ENCODE measurements around the gene CDKAL1. TPM values are rescaled to one million over a fixed set of nuclear protein-coding genes. Genes with fewer than 3 reads are reported as not detected.

Gene CDKAL1
- total and polyA plus RNA-seq, 4 donors, result 2.0 to 12.9 (median 6.7) TPM

GRCh38 chr6:20708367-20709124 lies 174.3 kb downstream of the CDKAL1 start:
- Histone ChIP-seq H3K27ac (ENCODE audit: low read depth in 1 of 2, low read length in 2 of 2) (no peak overlapping the region), H3K4me3 (ENCODE audit: low read depth in 1 of 3, low read length in 3 of 3) (no peak overlapping the region), H3K9me3 (ENCODE audit: control insufficient read depth in 4 of 4, low read length in 3 of 4) (no peaks in the 10 kb centered on the region), H3K9ac (ENCODE audit: low read depth in 1 of 2, low read length in 2 of 2) (no peak overlapping the region), H3K36me3 (ENCODE audit: control insufficient read depth in 4 of 4, insufficient read depth in 3 of 4, low read depth in 1 of 4, low read length in 3 of 4) (no peaks in the 10 kb centered on the region), H3K4me1 (ENCODE audit: control insufficient read depth in 4 of 4, insufficient read depth in 4 of 4, low read length in 3 of 4) (peaks cover 0 to 3% (median under 1%) of the 10 kb centered on the region in 4 donors), H3K27me3 (ENCODE audit: control insufficient read depth in 4 of 4, insufficient read depth in 4 of 4, low read length in 3 of 4) (no peaks in the 10 kb centered on the region)
- no peak for TF ChIP-seq HNF4A (conservative IDR thresholded peaks at IDR 0.05)
- no peak for TF ChIP-seq FOXA1 (IDR thresholded peaks at IDR 0.05)
- no peak for TF ChIP-seq ATF3 (IDR thresholded peaks at IDR 0.05)
- no peak for TF ChIP-seq SP1 (IDR thresholded peaks at IDR 0.05)
- TF ChIP-seq NR2F2 (IDR thresholded peaks at IDR 0.05), result no peak
- TF ChIP-seq YY1 (IDR thresholded peaks at IDR 0.05), result no peak
- no peak for DNase-seq (ENCODE audit: low spot score)
- WGBS, result 93% methylated on average over 3 of the region's 3 CpGs

GRCh38 chr6:20709451-20709850 lies 175.2 kb downstream of the CDKAL1 start:
- Histone ChIP-seq H3K27me3 (ENCODE audit: control insufficient read depth in 4 of 4, insufficient read depth in 4 of 4, low read length in 3 of 4) (no peaks in the 10 kb centered on the region), H3K9me3 (ENCODE audit: control insufficient read depth in 4 of 4, low read length in 3 of 4) (no peaks in the 10 kb centered on the region), H3K4me3 (ENCODE audit: low read depth in 1 of 3, low read length in 3 of 3) (no peak overlapping the region), H3K27ac (ENCODE audit: low read depth in 1 of 2, low read length in 2 of 2) (no peak overlapping the region), H3K9ac (ENCODE audit: low read depth in 1 of 2, low read length in 2 of 2) (no peak overlapping the region), H3K36me3 (ENCODE audit: control insufficient read depth in 4 of 4, insufficient read depth in 3 of 4, low read depth in 1 of 4, low read length in 3 of 4) (no peaks in the 10 kb centered on the region), H3K4me1 (ENCODE audit: control insufficient read depth in 4 of 4, insufficient read depth in 4 of 4, low read length in 3 of 4) (peaks cover 0 to 3% (median under 1%) of the 10 kb centered on the region in 4 donors)
- DNase-seq (ENCODE audit: low spot score), result no peak
- TF ChIP-seq JUND (IDR thresholded peaks at IDR 0.05) (no peak), ATF3 (IDR thresholded peaks at IDR 0.05) (no peak), MAX (IDR thresholded peaks at IDR 0.05) (no peak), NR2F2 (IDR thresholded peaks at IDR 0.05) (no peak), FOXA2 (IDR thresholded peaks at IDR 0.05) (no peak), EGR1 (IDR thresholded peaks at IDR 0.05; ENCODE audit: low read depth in 2 of 2) (no peak), ZBTB33 (IDR thresholded peaks at IDR 0.05) (no peak), HNF4A (conservative IDR thresholded peaks at IDR 0.05) (no peak), YY1 (IDR thresholded peaks at IDR 0.05) (no peak), RAD21 (IDR thresholded peaks at IDR 0.05) (no peak), RXRA (IDR thresholded peaks at IDR 0.05) (no peak), CTCF (IDR thresholded peaks at IDR 0.05; ENCODE audit: low read depth, low read length, missing input control) (no peak), REST (IDR thresholded peaks at IDR 0.05) (no peak)
- 73% methylated on average over 2 of the region's 2 CpGs for WGBS

Data from liver (tissue), 9 donors.